ENCODE data around the gene PSMG3.

PSMG3 gene

GRCh38 chr7:1603346-1604225, 33.8 kb upstream of the PSMG3 start:
- no peak overlapping the region for H2AFZ ChIP-seq (ENCODE audit: low read length)
- TF ChIP-seq EZH2 (IDR thresholded peaks at IDR 0.05; ENCODE audit: borderline replicate concordance, low read length): no peak
- TF ChIP-seq, protein P1, sequence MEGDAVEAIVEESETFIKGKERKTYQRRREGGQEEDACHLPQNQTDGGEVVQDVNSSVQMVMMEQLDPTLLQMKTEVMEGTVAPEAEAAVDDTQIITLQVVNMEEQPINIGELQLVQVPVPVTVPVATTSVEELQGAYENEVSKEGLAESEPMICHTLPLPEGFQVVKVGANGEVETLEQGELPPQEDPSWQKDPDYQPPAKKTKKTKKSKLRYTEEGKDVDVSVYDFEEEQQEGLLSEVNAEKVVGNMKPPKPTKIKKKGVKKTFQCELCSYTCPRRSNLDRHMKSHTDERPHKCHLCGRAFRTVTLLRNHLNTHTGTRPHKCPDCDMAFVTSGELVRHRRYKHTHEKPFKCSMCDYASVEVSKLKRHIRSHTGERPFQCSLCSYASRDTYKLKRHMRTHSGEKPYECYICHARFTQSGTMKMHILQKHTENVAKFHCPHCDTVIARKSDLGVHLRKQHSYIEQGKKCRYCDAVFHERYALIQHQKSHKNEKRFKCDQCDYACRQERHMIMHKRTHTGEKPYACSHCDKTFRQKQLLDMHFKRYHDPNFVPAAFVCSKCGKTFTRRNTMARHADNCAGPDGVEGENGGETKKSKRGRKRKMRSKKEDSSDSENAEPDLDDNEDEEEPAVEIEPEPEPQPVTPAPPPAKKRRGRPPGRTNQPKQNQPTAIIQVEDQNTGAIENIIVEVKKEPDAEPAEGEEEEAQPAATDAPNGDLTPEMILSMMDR (IDR thresholded peaks at IDR 0.05; ENCODE audit: low read length): no peak
- no peak overlapping the region for H3K4me2 ChIP-seq (ENCODE audit: low read length)
- no peaks in the 10 kb centered on the region for H3K9me2 ChIP-seq (ENCODE audit: low read depth, low read length)
- no peaks in the 10 kb centered on the region for H3K79me2 ChIP-seq (ENCODE audit: insufficient read depth, low read length)
- no peaks in the 10 kb centered on the region for H3K4me1 ChIP-seq (ENCODE audit: insufficient read depth, low read length, severe bottlenecking)
- H3K9me3 ChIP-seq (ENCODE audit: low read length): no peaks in the 10 kb centered on the region
- no peaks in the 10 kb centered on the region for H3F3A ChIP-seq (ENCODE audit: insufficient read depth, low read length)
- no peak overlapping the region for H3K4me3 ChIP-seq (ENCODE audit: low read depth, low read length, poor library complexity, severe bottlenecking)
- H3K27ac ChIP-seq (ENCODE audit: low read depth, low read length, poor library complexity, severe bottlenecking): no peak overlapping the region
- H3K9ac ChIP-seq (ENCODE audit: low read length): no peak overlapping the region
- H4K20me1 ChIP-seq (ENCODE audit: insufficient read depth, low read length): no peaks in the 10 kb centered on the region
- no peaks in the 10 kb centered on the region; the same call in 1 of the 2 replicates for H3K36me3 ChIP-seq (ENCODE audit: insufficient read depth, low read length)
- H3K27me3 ChIP-seq (ENCODE audit: insufficient read depth, low read length): 0 out of 2 replicates have a peak, but pooled peaks cover 7% of the 10 kb centered on the region

GRCh38 chr7:1602386-1602785, 32.6 kb upstream of the PSMG3 start:
- H3K79me2 ChIP-seq (ENCODE audit: insufficient read depth, low read length): no peaks in the 10 kb centered on the region
- no peak overlapping the region for H3K9ac ChIP-seq (ENCODE audit: low read length)
- H3F3A ChIP-seq (ENCODE audit: insufficient read depth, low read length): no peaks in the 10 kb centered on the region
- no peak overlapping the region for H3K4me2 ChIP-seq (ENCODE audit: low read length)
- H3K36me3 ChIP-seq (ENCODE audit: insufficient read depth, low read length): no peaks in the 10 kb centered on the region; the same call in 1 of the 2 replicates
- H3K27me3 ChIP-seq (ENCODE audit: insufficient read depth, low read length): 0 out of 2 replicates have a peak, but pooled peaks cover 11% of the 10 kb centered on the region
- no peaks in the 10 kb centered on the region for H3K9me2 ChIP-seq (ENCODE audit: low read depth, low read length)
- no peaks in the 10 kb centered on the region for H3K4me1 ChIP-seq (ENCODE audit: insufficient read depth, low read length, severe bottlenecking)
- no peak overlapping the region for H2AFZ ChIP-seq (ENCODE audit: low read length)
- no peaks in the 10 kb centered on the region for H4K20me1 ChIP-seq (ENCODE audit: insufficient read depth, low read length)
- H3K27ac ChIP-seq (ENCODE audit: low read depth, low read length, poor library complexity, severe bottlenecking): no peak overlapping the region
- no peak for TF ChIP-seq EZH2 (IDR thresholded peaks at IDR 0.05; ENCODE audit: borderline replicate concordance, low read length)
- H3K4me3 ChIP-seq (ENCODE audit: low read depth, low read length, poor library complexity, severe bottlenecking): no peak overlapping the region
- no peaks in the 10 kb centered on the region for H3K9me3 ChIP-seq (ENCODE audit: low read length)

GRCh38 chr7:1601956-1602355, 32.1 kb upstream of the PSMG3 start:
- H3K27me3 ChIP-seq (ENCODE audit: insufficient read depth, low read length): 0 out of 2 replicates have a peak, but pooled peaks cover 13% of the 10 kb centered on the region

More at GRCh38 chr7:1601956-1602355, 32.1 kb upstream of the PSMG3 start:
- H3K4me1 ChIP-seq (ENCODE audit: insufficient read depth, low read length, severe bottlenecking): no peaks in the 10 kb centered on the region
- no peak overlapping the region for H3K4me3 ChIP-seq (ENCODE audit: low read depth, low read length, poor library complexity, severe bottlenecking)
- H3K27ac ChIP-seq (ENCODE audit: low read depth, low read length, poor library complexity, severe bottlenecking): no peak overlapping the region
- H3K36me3 ChIP-seq (ENCODE audit: insufficient read depth, low read length): no peaks in the 10 kb centered on the region; the same call in 1 of the 2 replicates
- no peak overlapping the region for H2AFZ ChIP-seq (ENCODE audit: low read length)
- H3K4me2 ChIP-seq (ENCODE audit: low read length): no peak overlapping the region
- TF ChIP-seq, protein P1 (IDR thresholded peaks at IDR 0.05; ENCODE audit: low read length): no peak
- TF ChIP-seq EZH2 (IDR thresholded peaks at IDR 0.05; ENCODE audit: borderline replicate concordance, low read length): no peak
- no peaks in the 10 kb centered on the region for H3K9me2 ChIP-seq (ENCODE audit: low read depth, low read length)
- no peak overlapping the region for H3K9ac ChIP-seq (ENCODE audit: low read length)
- no peaks in the 10 kb centered on the region for H3K79me2 ChIP-seq (ENCODE audit: insufficient read depth, low read length)
- no peaks in the 10 kb centered on the region for H3K9me3 ChIP-seq (ENCODE audit: low read length)
- no peaks in the 10 kb centered on the region for H4K20me1 ChIP-seq (ENCODE audit: insufficient read depth, low read length)
- no peaks in the 10 kb centered on the region for H3F3A ChIP-seq (ENCODE audit: insufficient read depth, low read length)

Data from OCI-LY1 (cell line).